Right lobe of liver (tissue), 6 donors: ENCODE data around the gene HOMER1. TPM values are rescaled to one million over a fixed set of nuclear protein-coding genes. Genes with fewer than 3 reads are reported as not detected.

Experiments
- ATAC-seq, 4 donors: fragments of 200-7000 bp; cut with Tn5 transposase; one replicate each; pipeline ENCODE4 v1.9.1; 2020; ENCODE audit warnings: mild to moderate bottlenecking in 4 of 4, moderate library complexity in 4 of 4
- DNase-seq, 3 donors: peaks; one replicate each; pipeline ENCODE4 v3.0.0-alpha.2; 2020
- H3K27ac ChIP-seq, 3 donors: fragments of 200-600 bp; one replicate each; pipeline ENCODE4 v1.8.0; 2022
- H3K27me3 ChIP-seq, 2 donors: fragments of 200-600 bp; one replicate each; pipeline ENCODE4 v1.8.0; 2022
- H3K36me3 ChIP-seq, 4 donors: fragments of 200-600 bp; sonication (generic) in 1 of 4; one replicate each; pipeline versions ENCODE4 v1.5.1 to v1.8.0; 2017 to 2022; ENCODE audit warnings: control low read depth in 1 of 4
- H3K4me1 ChIP-seq, 4 donors: fragments of 200-600 bp; sonication (generic) in 1 of 4; one replicate each; pipeline versions ENCODE4 v1.5.1 to v1.8.0; 2017 to 2022; ENCODE audit warnings: control low read depth in 1 of 4
- H3K4me3 ChIP-seq, 3 donors: fragments of 200-600 bp; one replicate each; pipeline ENCODE4 v1.8.0; 2022
- H3K9me3 ChIP-seq, 4 donors: fragments of 200-600 bp; sonication (generic) in 1 of 4; one replicate each; pipeline versions ENCODE4 v1.5.1 to v1.8.0; 2017 to 2022; ENCODE audit warnings: control low read depth in 1 of 4
- CTCF ChIP-seq, 4 donors: fragments of 200-600 bp in 3 of 4; fragments of 450-650 bp in 1 of 4; IDR thresholded peaks; one replicate each; pipeline versions ENCODE4 v1.5.1 to v1.8.0; 2016 to 2022; ENCODE audit warnings: antibody characterized with exemption in 4 of 4, mild to moderate bottlenecking in 2 of 4
- POLR2A ChIP-seq: fragments of 450-650 bp; IDR thresholded peaks from one replicate; pipeline ENCODE4 v1.6.1; 2017; ENCODE audit warnings: antibody characterized with exemption, mild to moderate bottlenecking
- WGBS: methylation state at CpG from one replicate; pipeline ENCODE4 v1.1.6; 2018; ENCODE audit warnings: low coverage, low lambda C conversion rate; ENCODE audit not compliant: insufficient coverage; ENCODE audit errors: missing lambda C conversion rate; 5-methylcytosine and 5-hydroxymethylcytosine counted together
- intact Hi-C, 2 donors: fragments of 100-400 bp; cut with DNase I; formaldehyde crosslinking; loops; one replicate each; pipeline versions ENCODE4 v1.11.2 to v1.14.1; 2022
- total RNA-seq, 6 experiments: library from RNA; depleted of rRNA in 2 of 6; stranded (reverse); fragments of >200 nt in 2 of 6; fragmentation: NEBNext Ultra II Directional in 3 of 6; extraction: Animal tissue kit (Norgen Biotek cat#: 25700) in 3 of 6; gene quantifications; one replicate each; pipeline versions ENCODE4 v1.1.0 to v1.2.4, GENCODE V29; 2016 to 2023
- donor health status: DM: no; HTN: yes; CAD: no.
- donor health status: DM: no; HTN: no; CAD: no.
- donor health status: DM: no; HTN: no; CAD: no.
- donor health status: DM: no; HTN: yes; CAD: no.
- donor health status: DM: no; HTN: yes; CAD: no.

HOMER1 gene
- total RNA-seq, 6 experiments from 2014 or later: 0.26 to 1.7 (median 1.2) TPM

- no peaks in the 10 kb centered on the region for H3K27me3 ChIP-seq
- DNase-seq (no peak), ATAC-seq (no peak)
- TF ChIP-seq CTCF (IDR thresholded peaks at IDR 0.05) (no peak), POLR2A (no peak)
- no peak overlapping the region for H3K27ac ChIP-seq
- no peaks in the 10 kb centered on the region for H3K36me3 ChIP-seq
- no peaks in the 10 kb centered on the region for H3K9me3 ChIP-seq
- H3K4me3 ChIP-seq: no peak overlapping the region
- H3K4me1 ChIP-seq: no peaks in the 10 kb centered on the region
- WGBS: 100% methylated on average over 1 of the region's 1 CpG
- intact Hi-C loops: no loop called here
Observed at GRCh38 chr5:79505138-79505537, 8.8 kb downstream of the HOMER1 start.

- DNase-seq (no peak), ATAC-seq (no peak)
- no peaks in the 10 kb centered on the region for H3K4me1 ChIP-seq
- 66% methylated on average over 3 of the region's 3 CpGs for WGBS
- no peaks in the 10 kb centered on the region for H3K36me3 ChIP-seq
- H3K9me3 ChIP-seq: no peaks in the 10 kb centered on the region
- intact Hi-C loops: no loop called here
- H3K4me3 ChIP-seq: no peak overlapping the region
- H3K27me3 ChIP-seq: no peaks in the 10 kb centered on the region
- H3K27ac ChIP-seq: no peak overlapping the region
- TF ChIP-seq CTCF (IDR thresholded peaks at IDR 0.05) (no peak), POLR2A (no peak)
Observed at GRCh38 chr5:79503794-79504495, 10.0 kb downstream of the HOMER1 start.

- Histone ChIP-seq H3K9me3 (no peaks in the 10 kb centered on the region), H3K27ac (no peak overlapping the region), H3K4me3 (no peak overlapping the region), H3K4me1 (peaks cover 0 to 2% (median 0%) of the 10 kb centered on the region in 4 donors), H3K36me3 (no peaks in the 10 kb centered on the region), H3K27me3 (no peaks in the 10 kb centered on the region)
- ATAC-seq (no peak), DNase-seq (no peak)
- intact Hi-C loops: no loop called here
- no peak for TF ChIP-seq CTCF (IDR thresholded peaks at IDR 0.05)
- no peak for TF ChIP-seq POLR2A
- WGBS: 67% methylated on average over 4 of the region's 4 CpGs
Observed at GRCh38 chr5:79499640-79500273, 14.2 kb downstream of the HOMER1 start.

- Histone ChIP-seq H3K4me3 (no peak overlapping the region), H3K9me3 (no peaks in the 10 kb centered on the region), H3K36me3 (no peaks in the 10 kb centered on the region), H3K4me1 (peaks cover 0 to 2% (median 0%) of the 10 kb centered on the region in 4 donors), H3K27me3 (no peaks in the 10 kb centered on the region), H3K27ac (no peak overlapping the region)
- peak in 2 of 4 donors; percentile 43 to 83 for ATAC-seq
- intact Hi-C loops: no loop called here
- WGBS: 13% methylated on average over 2 of the region's 2 CpGs
- no peak for DNase-seq
- TF ChIP-seq CTCF (IDR thresholded peaks at IDR 0.05) (no peak), POLR2A (no peak)
Observed at GRCh38 chr5:79495311-79495710, 18.6 kb downstream of the HOMER1 start.
